ENCODE data around the gene ZNF341. TPM values are rescaled to one million over a fixed set of nuclear protein-coding genes. Genes with fewer than 3 reads are reported as not detected.

Gene ZNF341
- total and polyA plus RNA-seq, 4 donors, result 2.1 to 4.3 (median 3.4) TPM

- no peak for TF ChIP-seq CTCF (IDR thresholded peaks at IDR 0.05; ENCODE audit: control extremely low read depth, extremely low read depth)
- H3K4me3 ChIP-seq, result no peak overlapping the region
- WGBS, 2 donors, result 83 to 86% methylated on average over 2 of the region's 2 CpGs
- no peak overlapping the region for H3K9ac ChIP-seq (ENCODE audit: insufficient read depth in 1 of 2, low read length in 2 of 2)
- H3K27ac ChIP-seq (ENCODE audit: low read depth in 1 of 2, low read length in 1 of 2), result no peak overlapping the region
- peaks cover 0 to 10% (median 7%) of the 10 kb centered on the region in 5 donors for H3K4me1 ChIP-seq (ENCODE audit: control insufficient read depth in 5 of 5, insufficient read depth in 5 of 5, low read length in 5 of 5)
- no peaks in the 10 kb centered on the region for H3K36me3 ChIP-seq (ENCODE audit: control insufficient read depth in 4 of 4, insufficient read depth in 4 of 4, low read length in 4 of 4)
- DNase-seq (no peak), ATAC-seq (ENCODE audit: insufficient read depth, low FRiP score) (no peak)
- no peaks in the 10 kb centered on the region for H3K9me3 ChIP-seq (ENCODE audit: control insufficient read depth in 4 of 4, insufficient read depth in 3 of 4, low read length in 3 of 4)
- H3K27me3 ChIP-seq (ENCODE audit: control insufficient read depth in 3 of 3, insufficient read depth in 3 of 3, low read length in 2 of 3), result no peaks in the 10 kb centered on the region
Measured at GRCh38 chr20:33728463-33728862, 3.3 kb upstream of the ZNF341 start.

GRCh38 chr20:33729101-33729500 lies 2.7 kb upstream of the ZNF341 start:
- 69 to 86% methylated on average over 4 of the region's 4 CpGs for WGBS, 2 donors
- Histone ChIP-seq H3K4me3 (no peak overlapping the region), H3K9ac (ENCODE audit: insufficient read depth in 1 of 2, low read length in 2 of 2) (no peak overlapping the region), H3K9me3 (ENCODE audit: control insufficient read depth in 4 of 4, insufficient read depth in 3 of 4, low read length in 3 of 4) (no peaks in the 10 kb centered on the region), H3K4me1 (ENCODE audit: control insufficient read depth in 5 of 5, insufficient read depth in 5 of 5, low read length in 5 of 5) (peaks cover 0 to 16% (median 10%) of the 10 kb centered on the region in 5 donors), H3K27me3 (ENCODE audit: control insufficient read depth in 3 of 3, insufficient read depth in 3 of 3, low read length in 2 of 3) (no peaks in the 10 kb centered on the region), H3K27ac (ENCODE audit: low read depth in 1 of 2, low read length in 1 of 2) (no peak overlapping the region), H3K36me3 (ENCODE audit: control insufficient read depth in 4 of 4, insufficient read depth in 4 of 4, low read length in 4 of 4) (no peaks in the 10 kb centered on the region)
- no peak for ATAC-seq (ENCODE audit: insufficient read depth, low FRiP score)
- TF ChIP-seq CTCF (IDR thresholded peaks at IDR 0.05; ENCODE audit: control extremely low read depth, extremely low read depth), result no peak
- no peak for DNase-seq

GRCh38 chr20:33730946-33731692 lies 677 bp upstream of the ZNF341 start:
- DNase-seq (no peak), ATAC-seq (ENCODE audit: insufficient read depth, low FRiP score) (no peak)
- H3K4me1 ChIP-seq (ENCODE audit: control insufficient read depth in 5 of 5, insufficient read depth in 5 of 5, low read length in 5 of 5), result peaks cover 0 to 21% (median 12%) of the 10 kb centered on the region in 5 donors
- no peaks in the 10 kb centered on the region for H3K9me3 ChIP-seq (ENCODE audit: control insufficient read depth in 4 of 4, insufficient read depth in 3 of 4, low read length in 3 of 4)
- H3K36me3 ChIP-seq (ENCODE audit: control insufficient read depth in 4 of 4, insufficient read depth in 4 of 4, low read length in 4 of 4), result no peaks in the 10 kb centered on the region
- H3K27ac ChIP-seq (ENCODE audit: low read depth in 1 of 2, low read length in 1 of 2), result peak overlapping the region; percentile 89 to 94
- no peak for TF ChIP-seq CTCF (IDR thresholded peaks at IDR 0.05; ENCODE audit: control extremely low read depth, extremely low read depth)
- WGBS, 2 donors, result 80 to 85% methylated on average over 18 of the region's 18 CpGs
- H3K27me3 ChIP-seq (ENCODE audit: control insufficient read depth in 3 of 3, insufficient read depth in 3 of 3, low read length in 2 of 3), result no peaks in the 10 kb centered on the region
- peak overlapping the region; percentile 63 to 83 for H3K9ac ChIP-seq (ENCODE audit: insufficient read depth in 1 of 2, low read length in 2 of 2)
- H3K4me3 ChIP-seq, result peak overlapping the region; percentile 56

Measured in lung (tissue), 12 donors.